HG02970 (cell line): ENCODE measurements around the gene ADAM8.

Source experiments
- ATAC-seq: cut with Tn5 transposase; IDR thresholded peaks from one replicate; pipeline ENCODE4 v1.9.1; 2021; ENCODE audit warnings: mild to moderate bottlenecking, moderate library complexity, moderate number of reproducible peaks; ENCODE audit not compliant: unreplicated experiment, low FRiP score

Gene ADAM8

GRCh38 chr10:133253361-133253955 lies 23.2 kb downstream of the ADAM8 start:
- no peak for ATAC-seq

GRCh38 chr10:133252223-133252552 lies 24.5 kb downstream of the ADAM8 start:
- no peak for ATAC-seq

- no peak for ATAC-seq
These were observed 25.1 kb downstream of the ADAM8 start for GRCh38 chr10:133251388-133252222.

- ATAC-seq: no peak
These were observed 26.5 kb downstream of the ADAM8 start for GRCh38 chr10:133249975-133250754.

- ATAC-seq: no peak
These were observed 27.4 kb downstream of the ADAM8 start for GRCh38 chr10:133249094-133249780.

- ATAC-seq: no peak
These were observed 28.3 kb downstream of the ADAM8 start for GRCh38 chr10:133248334-133248715.

- no peak for ATAC-seq
These were observed 28.9 kb downstream of the ADAM8 start for GRCh38 chr10:133247681-133248333.

GRCh38 chr10:133246236-133246626 lies 30.4 kb downstream of the ADAM8 start:
- no peak for ATAC-seq

- no peak for ATAC-seq
These were observed 31.0 kb downstream of the ADAM8 start for GRCh38 chr10:133245439-133246235.

- ATAC-seq: no peak
These were observed 33.1 kb downstream of the ADAM8 start for GRCh38 chr10:133243593-133243992.

GRCh38 chr10:133242611-133243356 lies 33.9 kb downstream of the ADAM8 start:
- ATAC-seq: no peak

GRCh38 chr10:133241501-133242205 lies 35.0 kb downstream of the ADAM8 start:
- ATAC-seq: no peak

- ATAC-seq: no peak
These were observed 36.7 kb downstream of the ADAM8 start for GRCh38 chr10:133239990-133240389.

- no peak for ATAC-seq
These were observed 38.2 kb downstream of the ADAM8 start for GRCh38 chr10:133238466-133238804.

GRCh38 chr10:133237588-133238465 lies 38.8 kb downstream of the ADAM8 start, which contains the start of gene VENTX:
Gene VENTX (plus strand): TSS chr10:133237855. CDS start chr10:133237915, 60 bp downstream.
- ATAC-seq: no peak

GRCh38 chr10:133237241-133237587 lies 39.5 kb downstream of the ADAM8 start:
- ATAC-seq: no peak
